Activated CD4-positive, alpha-beta T cell treated with anti-CD3 and anti-CD28 coated beads for 36 hours (primary cell): ENCODE measurements around the gene ZBED1. TPM values are rescaled to one million over a fixed set of nuclear protein-coding genes. Genes with fewer than 3 reads are reported as not detected.
"Not testable (repeated sequence)": the region's sequence is repeated elsewhere in the genome, so short reads cannot be mapped to it uniquely, and the experiment has no call there.

Experiments used
- ATAC-seq: fragments of 200-7000 bp; cut with Tn5 transposase; one replicate; pipeline ENCODE4 v1.10.0; 2021; ENCODE audit warnings: mild to moderate bottlenecking, moderate library complexity
- CTCF ChIA-PET: fragments of 350-600 bp; sonication (Branson Sonifier 250); formaldehyde crosslinking; loops from one replicate; lab custom pipeline; 2021; ENCODE audit warnings: antibody characterized with exemption; lab: Charles Lee
- POLR2A ChIA-PET: fragments of 350-600 bp; sonication (Branson Sonifier 250); formaldehyde crosslinking; loops from one replicate; lab custom pipeline; 2021; ENCODE audit warnings: antibody characterized with exemption, inconsistent platforms; lab: Charles Lee
- DNase-seq: peaks from one replicate; pipeline ENCODE4 v3.0.0-alpha.2; 2020
- H3K27ac Mint-ChIP-seq: one replicate; pipeline ENCODE4 v1.8.0; 2021; ENCODE audit warnings: mixed read lengths
- H3K27me3 Mint-ChIP-seq: one replicate; pipeline ENCODE4 v1.8.0; 2021; ENCODE audit warnings: mixed read lengths
- H3K36me3 Mint-ChIP-seq: one replicate; pipeline ENCODE4 v1.8.0; 2021; ENCODE audit warnings: low read depth, mixed read lengths
- H3K4me1 Mint-ChIP-seq: one replicate; pipeline ENCODE4 v1.8.0; 2021; ENCODE audit warnings: mixed read lengths
- H3K4me3 Mint-ChIP-seq: one replicate; pipeline ENCODE4 v1.8.0; 2021; ENCODE audit warnings: mild to moderate bottlenecking, moderate library complexity, mixed read lengths
- H3K9me3 Mint-ChIP-seq: one replicate; pipeline ENCODE4 v1.8.0; 2021; ENCODE audit warnings: low read depth, mixed read lengths
- intact Hi-C, 2 experiments: fragments of 100-400 bp; cut with DNase I in 1 of 2; cut with micrococcal nuclease in 1 of 2; formaldehyde crosslinking; loops; one replicate each; pipeline versions ENCODE4 v1.14.2 to v1.15.1; 2022 to 2024; cut with DNase I, micrococcal nuclease
- total RNA-seq, 2 experiments: library from RNA; stranded (reverse); gene quantifications; one replicate each; pipeline ENCODE4 v1.2.3, GENCODE V29; 2021

Gene ZBED1
- total RNA-seq, 2 experiments from 2014 or later: 30.0 to 33.6 TPM

DNA sequence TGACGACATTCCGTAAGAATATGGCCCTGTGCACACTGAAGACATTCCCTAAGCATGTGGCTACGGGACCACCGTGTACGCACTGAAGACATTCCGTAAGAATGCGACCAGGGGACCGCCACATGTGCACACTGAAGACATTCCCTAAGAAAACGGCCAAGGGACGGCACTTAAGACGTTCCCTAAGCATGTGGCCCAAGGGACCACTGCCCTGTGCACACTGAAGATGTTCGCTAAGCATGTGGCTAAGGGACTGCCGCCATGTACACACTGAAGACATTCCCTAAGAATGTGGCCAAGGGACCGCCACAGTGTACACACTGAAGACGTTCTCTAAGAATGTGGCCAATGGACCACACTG lies 21.4 kb downstream of the ZBED1 start:
- Mint-ChIP-seq H3K36me3 (peaks cover 26% of the 10 kb centered on the region), H3K27me3 (no peaks in the 10 kb centered on the region), H3K4me1 (peaks cover 2% of the 10 kb centered on the region), H3K9me3 (peaks cover 12% of the 10 kb centered on the region), H3K27ac (no peak overlapping the region), H3K4me3 (no peak overlapping the region)
- no peak for ATAC-seq
- intact Hi-C loops: no loop called here
- CTCF ChIA-PET: no interaction called here
- no peak for DNase-seq
- POLR2A ChIA-PET: no interaction called here

DNA sequence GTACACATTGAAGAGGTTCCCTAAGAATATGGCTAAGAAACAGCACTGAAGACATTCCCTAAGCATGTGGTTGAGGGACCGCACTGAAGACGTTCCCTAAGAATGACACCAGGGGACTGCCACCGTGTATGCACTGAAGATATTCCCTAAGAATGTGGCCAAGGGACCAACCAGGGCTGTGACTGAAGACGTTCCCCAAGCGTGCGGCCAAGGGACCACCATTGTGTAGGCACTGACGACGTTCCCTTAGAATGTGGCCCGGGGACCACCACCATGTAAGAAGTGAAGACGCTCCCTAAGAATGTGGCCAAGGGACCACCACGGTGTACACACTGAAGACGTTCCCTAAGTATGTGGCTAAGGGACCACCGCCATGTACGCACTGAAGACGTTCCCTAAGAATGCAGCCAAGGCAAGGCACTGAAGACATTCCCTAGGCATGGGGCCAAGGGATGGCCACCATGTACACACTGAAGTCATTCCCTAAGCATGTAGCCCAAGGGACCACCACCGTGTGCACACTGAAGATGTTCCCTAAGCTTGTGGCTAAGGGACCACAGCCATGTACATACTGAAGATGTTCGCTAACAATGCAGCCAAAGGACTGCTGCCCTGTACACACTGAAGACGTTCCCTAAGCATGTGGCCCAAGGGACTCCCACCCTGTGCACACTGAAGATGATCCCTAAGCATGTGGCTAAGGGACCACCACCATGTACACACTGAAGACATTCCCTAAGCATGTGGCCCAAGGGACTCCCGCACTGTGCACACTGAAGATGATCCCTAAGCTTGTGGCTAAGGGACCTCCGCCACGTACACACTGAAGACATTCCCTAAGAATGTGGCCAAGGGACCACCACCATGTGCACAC lies 22.0 kb downstream of the ZBED1 start:
- Mint-ChIP-seq H3K27me3 (no peaks in the 10 kb centered on the region), H3K4me1 (peaks cover 2% of the 10 kb centered on the region), H3K27ac (no peak overlapping the region), H3K36me3 (peaks cover 26% of the 10 kb centered on the region), H3K9me3 (peaks cover 12% of the 10 kb centered on the region), H3K4me3 (no peak overlapping the region)
- intact Hi-C loops: no loop called here
- ChIA-PET POLR2A (no interaction called here), CTCF (no interaction called here)
- DNase-seq: no peak
- no peak for ATAC-seq

DNA sequence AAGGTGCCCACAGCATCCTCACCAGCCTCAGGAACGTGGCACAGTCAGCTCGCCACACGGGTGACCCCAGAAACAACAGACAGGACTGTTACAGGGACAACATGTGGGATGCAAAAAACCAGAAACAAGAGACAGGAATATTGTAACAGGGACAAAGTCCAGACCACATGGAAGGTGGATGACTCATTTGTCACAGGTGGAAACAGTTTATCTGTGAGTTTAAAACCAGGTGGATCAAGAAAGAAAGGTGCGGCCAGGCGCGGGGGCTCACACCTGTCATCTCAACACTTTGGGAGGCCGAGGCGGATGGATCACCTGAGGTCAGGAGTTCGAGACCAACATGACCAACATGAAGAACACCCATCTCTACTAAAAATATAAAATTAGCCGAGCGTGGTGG lies 23.5 kb downstream of the ZBED1 start:
- DNase-seq, ATAC-seq, H3K4me1 Mint-ChIP-seq, H3K4me3 Mint-ChIP-seq, H3K27ac Mint-ChIP-seq, CTCF ChIA-PET, H3K27me3 Mint-ChIP-seq, POLR2A ChIA-PET, intact Hi-C loops: not testable (repeated sequence)
- H3K36me3 Mint-ChIP-seq: peaks cover 26% of the 10 kb centered on the region
- peaks cover 12% of the 10 kb centered on the region for H3K9me3 Mint-ChIP-seq

DNA sequence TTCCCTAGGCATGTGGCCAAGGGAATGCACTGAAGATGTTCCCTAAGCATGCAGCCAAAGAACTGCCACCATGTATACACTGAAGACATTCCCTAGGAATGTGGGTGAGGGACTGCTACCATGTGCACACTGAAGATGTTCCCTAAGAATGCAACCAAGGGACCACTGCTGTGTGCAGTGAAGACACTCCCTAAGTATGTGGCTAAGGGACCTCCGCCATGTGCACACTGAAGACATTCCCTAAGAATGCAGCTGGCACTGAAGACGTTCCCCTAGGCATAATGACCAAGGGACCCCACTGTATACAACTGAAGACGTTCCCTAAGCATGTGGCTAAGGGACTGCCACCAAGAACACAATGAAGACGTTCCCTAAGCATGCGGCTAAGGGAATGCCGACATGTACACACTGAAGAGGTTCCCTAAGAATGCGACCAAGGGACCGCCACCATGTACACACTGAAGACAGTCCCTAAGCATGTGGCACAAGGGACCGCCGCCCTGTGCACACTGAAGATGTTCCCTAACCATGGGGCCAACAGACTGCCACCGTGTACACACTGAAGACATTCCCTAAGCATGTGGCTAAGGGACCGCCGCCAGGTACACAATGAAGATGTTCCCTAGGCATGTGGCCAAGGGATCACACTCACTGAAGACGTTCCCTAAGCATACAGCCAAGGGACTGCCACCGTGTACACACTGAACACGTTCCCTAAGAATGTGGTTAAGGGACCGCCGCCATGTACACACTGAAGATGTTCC lies 25.6 kb downstream of the ZBED1 start:
- no peak overlapping the region for H3K4me3 Mint-ChIP-seq
- POLR2A ChIA-PET: no interaction called here
- peaks cover 28% of the 10 kb centered on the region for H3K36me3 Mint-ChIP-seq
- peaks cover 11% of the 10 kb centered on the region for H3K9me3 Mint-ChIP-seq
- intact Hi-C loops: no loop called here
- H3K4me1 Mint-ChIP-seq: peaks cover 2% of the 10 kb centered on the region
- no peak overlapping the region for H3K27ac Mint-ChIP-seq
- H3K27me3 Mint-ChIP-seq: no peaks in the 10 kb centered on the region
- CTCF ChIA-PET: no interaction called here
- ATAC-seq (no peak), DNase-seq (no peak)

- DNase-seq (no peak), ATAC-seq (no peak)
- POLR2A ChIA-PET: no interaction called here
- H3K4me1 Mint-ChIP-seq: peaks cover 2% of the 10 kb centered on the region
- H3K36me3 Mint-ChIP-seq: peaks cover 28% of the 10 kb centered on the region
- H3K9me3 Mint-ChIP-seq: peaks cover 9% of the 10 kb centered on the region
- CTCF ChIA-PET: no interaction called here
- no peak overlapping the region for H3K4me3 Mint-ChIP-seq
- H3K27ac Mint-ChIP-seq: no peak overlapping the region
- intact Hi-C loops: no loop called here
- H3K27me3 Mint-ChIP-seq: no peaks in the 10 kb centered on the region
Measured at GRCh38 chrX:2474280-2474962, 26.4 kb downstream of the ZBED1 start.

DNA sequence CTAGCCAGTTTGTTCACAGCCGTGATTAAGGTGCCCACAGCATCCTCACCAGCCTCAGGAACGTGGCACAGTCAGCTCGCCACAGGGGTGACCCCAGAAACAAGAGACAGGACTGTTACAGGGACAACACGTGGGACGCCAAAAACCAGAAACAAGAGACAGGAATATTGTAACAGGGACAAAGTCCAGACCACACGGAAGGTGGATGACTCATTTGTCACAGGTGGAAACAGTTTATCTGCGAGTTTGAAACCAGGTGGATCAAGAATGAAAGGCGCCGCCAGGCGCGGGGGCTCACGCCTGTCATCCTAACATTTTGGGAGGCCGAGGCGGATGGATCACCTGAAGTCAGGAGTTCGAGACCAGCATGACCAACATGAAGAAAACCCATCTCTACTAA lies 27.7 kb downstream of the ZBED1 start:
- H3K4me1 Mint-ChIP-seq, intact Hi-C loops, CTCF ChIA-PET, H3K9me3 Mint-ChIP-seq, H3K4me3 Mint-ChIP-seq, POLR2A ChIA-PET, DNase-seq, H3K27me3 Mint-ChIP-seq, ATAC-seq, H3K27ac Mint-ChIP-seq: not testable (repeated sequence)
- peaks cover 22% of the 10 kb centered on the region for H3K36me3 Mint-ChIP-seq

DNA sequence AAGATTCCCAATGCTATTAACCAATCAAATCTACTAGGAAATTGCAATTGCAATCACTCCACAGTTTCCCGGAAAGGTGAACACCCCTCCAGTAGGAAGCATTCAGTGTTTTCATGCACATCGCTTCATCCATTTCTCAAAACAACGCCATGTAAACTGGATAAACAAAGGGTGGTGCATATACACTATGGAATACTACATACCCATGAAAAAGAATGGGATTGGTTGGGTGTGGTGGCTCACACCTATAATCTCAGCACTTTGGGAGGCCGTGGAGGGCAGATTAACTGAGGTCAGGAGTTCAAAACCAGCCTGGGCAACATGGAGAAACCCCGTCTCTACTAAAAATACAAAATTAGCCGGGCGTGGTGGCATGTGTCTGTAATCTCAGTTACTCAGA lies 29.1 kb downstream of the ZBED1 start:
- no peak for DNase-seq
- Mint-ChIP-seq H3K9me3 (peaks cover 9% of the 10 kb centered on the region), H3K4me1 (no peaks in the 10 kb centered on the region), H3K27me3 (no peaks in the 10 kb centered on the region), H3K36me3 (peaks cover 21% of the 10 kb centered on the region), H3K27ac (no peak overlapping the region), H3K4me3 (no peak overlapping the region)
- intact Hi-C loops: no loop called here
- CTCF ChIA-PET: no interaction called here
- no peak for ATAC-seq
- POLR2A ChIA-PET: no interaction called here

DNA sequence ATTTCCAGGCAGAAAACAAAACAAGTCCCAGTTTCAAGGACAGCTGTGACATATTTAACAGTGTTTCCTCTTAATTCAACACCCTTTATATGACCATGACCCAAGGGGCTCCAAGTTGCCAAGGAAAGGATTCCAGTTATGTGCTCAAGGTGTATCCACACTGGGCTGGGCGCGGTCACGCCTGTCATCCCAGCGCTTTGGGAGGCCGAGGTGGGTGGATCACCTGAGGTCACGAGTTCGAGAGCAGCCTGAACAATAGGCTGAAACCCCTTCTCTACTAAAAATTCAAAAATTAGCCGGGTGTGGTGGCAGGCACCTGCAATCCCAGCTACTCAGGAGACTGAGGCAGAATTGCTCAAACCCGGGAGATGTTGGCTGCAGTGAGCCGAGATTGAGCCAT lies 29.6 kb downstream of the ZBED1 start:
- H3K27me3 Mint-ChIP-seq, DNase-seq, ATAC-seq, H3K27ac Mint-ChIP-seq, H3K4me1 Mint-ChIP-seq, H3K9me3 Mint-ChIP-seq, POLR2A ChIA-PET, CTCF ChIA-PET, intact Hi-C loops, H3K4me3 Mint-ChIP-seq: not testable (repeated sequence)
- peaks cover 18% of the 10 kb centered on the region for H3K36me3 Mint-ChIP-seq

- intact Hi-C loops, H3K27me3 Mint-ChIP-seq, H3K27ac Mint-ChIP-seq, CTCF ChIA-PET, POLR2A ChIA-PET, H3K4me1 Mint-ChIP-seq, DNase-seq, H3K9me3 Mint-ChIP-seq, ATAC-seq, H3K4me3 Mint-ChIP-seq: not testable (repeated sequence)
- peaks cover 18% of the 10 kb centered on the region for H3K36me3 Mint-ChIP-seq
Measured at GRCh38 chrX:2469852-2470251, 30.9 kb downstream of the ZBED1 start.

DNA sequence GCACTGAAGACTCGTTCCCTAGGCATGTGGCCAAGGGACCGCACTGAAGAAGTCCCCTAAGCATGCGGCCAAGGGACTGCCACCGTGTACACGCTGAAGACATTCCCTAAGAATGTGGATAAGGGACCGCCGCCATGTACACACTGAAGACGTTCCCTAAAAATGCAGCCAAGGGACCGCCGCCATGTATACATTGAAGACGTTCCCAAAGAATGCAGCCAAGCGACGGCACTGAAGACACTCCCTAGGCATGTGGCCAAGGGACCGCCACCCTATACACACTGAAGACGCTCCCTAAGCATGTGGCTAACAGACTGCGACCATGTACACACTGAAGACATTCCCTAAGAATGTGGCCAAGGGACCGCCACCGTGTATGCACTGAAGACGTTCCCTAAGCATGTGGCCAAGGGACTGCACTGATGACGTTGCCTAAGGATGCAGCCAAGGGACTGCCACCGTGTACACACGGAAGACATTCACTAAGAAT lies 31.5 kb downstream of the ZBED1 start:
- ATAC-seq (no peak), DNase-seq (no peak)
- no peak overlapping the region for H3K27ac Mint-ChIP-seq
- H3K4me3 Mint-ChIP-seq: no peak overlapping the region
- H3K36me3 Mint-ChIP-seq: peaks cover 18% of the 10 kb centered on the region
- no peaks in the 10 kb centered on the region for H3K4me1 Mint-ChIP-seq
- ChIA-PET CTCF (no interaction called here), POLR2A (no interaction called here)
- peaks cover 4% of the 10 kb centered on the region for H3K9me3 Mint-ChIP-seq
- intact Hi-C loops: no loop called here
- H3K27me3 Mint-ChIP-seq: no peaks in the 10 kb centered on the region

- Mint-ChIP-seq H3K4me1 (no peaks in the 10 kb centered on the region), H3K27ac (no peak overlapping the region), H3K9me3 (peaks cover 4% of the 10 kb centered on the region), H3K27me3 (no peaks in the 10 kb centered on the region), H3K36me3 (peaks cover 18% of the 10 kb centered on the region), H3K4me3 (no peak overlapping the region)
- DNase-seq (no peak), ATAC-seq (no peak)
- intact Hi-C loops: no loop called here
- ChIA-PET POLR2A (no interaction called here), CTCF (no interaction called here)
Measured at GRCh38 chrX:2468261-2469195, 32.2 kb downstream of the ZBED1 start.
